HEK293 (cell line): ENCODE data around the gene SLIT2.

Source experiments
- BCL11B ChIP-seq: fragments of 450-650 bp; formaldehyde crosslinking; IDR thresholded peaks from 2 replicates; pipeline ENCODE4 v1.5.1; 2016; ENCODE audit warnings: low read depth, missing biosample characterization, missing genetic modification characterization
- GLIS1 ChIP-seq: fragments of 450-650 bp; formaldehyde crosslinking; IDR thresholded peaks from 2 replicates; pipeline ENCODE4 v1.5.1; 2016; ENCODE audit warnings: missing biosample characterization, missing genetic modification characterization
- HOXA7 ChIP-seq: sonication (generic); formaldehyde crosslinking; IDR thresholded peaks from 2 replicates; pipeline ENCODE4 v1.8.1; 2022; ENCODE audit warnings: missing genetic modification reagents, borderline replicate concordance
- RBAK ChIP-seq: fragments of 450-650 bp; formaldehyde crosslinking; IDR thresholded peaks from 2 replicates; pipeline ENCODE4 v1.5.1; 2016; ENCODE audit warnings: missing biosample characterization, missing genetic modification characterization
- SP3 ChIP-seq: fragments of 450-650 bp; formaldehyde crosslinking; IDR thresholded peaks from 2 replicates; pipeline ENCODE4 v1.5.1; 2016; ENCODE audit warnings: missing biosample characterization, missing genetic modification characterization
- WT1 ChIP-seq: fragments of 450-650 bp; formaldehyde crosslinking; IDR thresholded peaks from 2 replicates; pipeline ENCODE4 v1.5.1; 2016; ENCODE audit warnings: missing biosample characterization, missing genetic modification characterization
- ZEB2 ChIP-seq: fragments of 450-650 bp; formaldehyde crosslinking; IDR thresholded peaks from 2 replicates; pipeline ENCODE4 v1.5.1; 2016; ENCODE audit warnings: missing biosample characterization, missing genetic modification characterization
- ZNF202 ChIP-seq: fragments of 450-650 bp; formaldehyde crosslinking; IDR thresholded peaks from 2 replicates; pipeline ENCODE4 v1.5.1; 2016; ENCODE audit warnings: missing biosample characterization, missing genetic modification characterization, borderline replicate concordance
- ZNF292 ChIP-seq: fragments of 450-650 bp; formaldehyde crosslinking; IDR thresholded peaks from 2 replicates; pipeline ENCODE4 v1.5.1; 2016; ENCODE audit warnings: low read depth, missing biosample characterization, missing genetic modification characterization, borderline replicate concordance
- ZNF341 ChIP-seq: fragments of 450-650 bp; formaldehyde crosslinking; IDR thresholded peaks from 2 replicates; pipeline ENCODE4; 2016; ENCODE audit warnings: low read depth, missing biosample characterization, missing genetic modification characterization
- ZNF37A ChIP-seq: fragments of 450-650 bp; IDR thresholded peaks from 2 replicates; pipeline ENCODE4 v1.5.1; 2018; ENCODE audit warnings: missing biosample characterization, missing genetic modification characterization
- ZNF394 ChIP-seq: fragments of 450-650 bp; formaldehyde crosslinking; IDR thresholded peaks from 2 replicates; pipeline ENCODE4 v1.5.1; 2016; ENCODE audit warnings: missing biosample characterization, missing genetic modification characterization, mild to moderate bottlenecking, moderate library complexity, borderline replicate concordance
- ZNF629 ChIP-seq: fragments of 450-650 bp; formaldehyde crosslinking; IDR thresholded peaks from 2 replicates; pipeline ENCODE4 v1.5.1; 2017; ENCODE audit warnings: missing biosample characterization, missing genetic modification characterization
- ZNF677 ChIP-seq: fragments of 450-650 bp; IDR thresholded peaks from 2 replicates; pipeline ENCODE4 v1.5.0; 2018; ENCODE audit warnings: missing biosample characterization, mild to moderate bottlenecking, missing genetic modification characterization, moderate library complexity
- ZNF701 ChIP-seq: fragments of 450-650 bp; formaldehyde crosslinking; IDR thresholded peaks from 2 replicates; pipeline ENCODE4 v1.5.1; 2016; ENCODE audit warnings: missing biosample characterization, missing genetic modification characterization
- ZNF837 ChIP-seq: fragments of 450-650 bp; formaldehyde crosslinking; IDR thresholded peaks from 2 replicates; pipeline ENCODE4 v1.5.1; 2016; ENCODE audit warnings: missing biosample characterization, missing genetic modification characterization
- ZSCAN30 ChIP-seq: fragments of 450-650 bp; IDR thresholded peaks from 2 replicates; pipeline ENCODE4 v1.5.1; 2018; ENCODE audit warnings: missing biosample characterization, mild to moderate bottlenecking, missing genetic modification characterization, moderate library complexity
- TF ChIP-seq, protein P1 (sequence below): fragments of 450-650 bp; formaldehyde crosslinking; IDR thresholded peaks from 2 replicates; pipeline ENCODE4 v1.5.1; 2016; ENCODE audit warnings: missing biosample characterization, missing genetic modification characterization
- TF ChIP-seq, protein P2 (sequence below): fragments of 450-650 bp; formaldehyde crosslinking; IDR thresholded peaks from 2 replicates; pipeline ENCODE4 v1.5.1; 2017; ENCODE audit warnings: missing biosample characterization, missing genetic modification characterization
- TF ChIP-seq, protein P3 (sequence below): fragments of 450-650 bp; formaldehyde crosslinking; IDR thresholded peaks from 2 replicates; pipeline ENCODE4 v1.5.1; 2016; ENCODE audit warnings: missing biosample characterization, missing genetic modification characterization
- TF ChIP-seq, protein P4 (sequence below): fragments of 450-650 bp; formaldehyde crosslinking; IDR thresholded peaks from 2 replicates; pipeline ENCODE4 v1.5.1; 2017; ENCODE audit warnings: missing biosample characterization, missing genetic modification characterization
- TF ChIP-seq, protein P5 (sequence below): fragments of 450-650 bp; formaldehyde crosslinking; IDR thresholded peaks from 2 replicates; pipeline ENCODE4 v1.5.1; 2016; ENCODE audit warnings: missing biosample characterization, missing genetic modification characterization, low read depth
- TF ChIP-seq, protein P6 (sequence below): fragments of 450-650 bp; IDR thresholded peaks from 2 replicates; pipeline ENCODE4 v1.5.1; 2018; ENCODE audit warnings: missing biosample characterization, mild to moderate bottlenecking, missing genetic modification characterization
- TF ChIP-seq, protein P7 (sequence below): fragments of 450-650 bp; formaldehyde crosslinking; IDR thresholded peaks from 2 replicates; pipeline ENCODE4 v1.5.1; 2016; ENCODE audit warnings: missing biosample characterization, missing genetic modification characterization

The SLIT2 gene

DNA sequence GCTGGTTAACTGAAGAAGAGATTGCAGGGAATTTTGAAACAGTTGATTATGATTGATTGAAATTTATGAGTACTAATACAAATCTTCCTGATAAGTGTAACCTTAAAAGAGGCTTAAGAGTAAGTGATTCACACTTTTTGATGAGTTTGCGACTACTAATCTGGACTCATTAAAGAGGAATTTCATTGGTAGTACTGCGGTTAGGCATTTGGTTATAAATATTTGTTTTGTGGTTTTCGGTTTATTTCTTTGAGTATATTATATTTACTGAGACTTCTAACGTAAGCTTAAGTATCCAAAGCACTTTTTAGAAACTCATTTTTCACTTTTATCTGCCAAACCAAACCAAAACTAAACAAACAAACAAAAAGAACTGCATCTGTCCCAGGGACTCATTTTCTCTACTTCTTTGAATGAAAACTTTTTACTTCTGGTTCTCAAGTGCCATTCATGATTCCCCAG lies 20.7 kb downstream of the SLIT2 start (continued):
- TF ChIP-seq ZSCAN30: no peak
- TF ChIP-seq ZNF837: no peak
- no peak for TF ChIP-seq ZNF202 (tag by site-specific recombination)
- TF ChIP-seq ZNF629: peak; percentile 74
- TF ChIP-seq, protein P1, sequence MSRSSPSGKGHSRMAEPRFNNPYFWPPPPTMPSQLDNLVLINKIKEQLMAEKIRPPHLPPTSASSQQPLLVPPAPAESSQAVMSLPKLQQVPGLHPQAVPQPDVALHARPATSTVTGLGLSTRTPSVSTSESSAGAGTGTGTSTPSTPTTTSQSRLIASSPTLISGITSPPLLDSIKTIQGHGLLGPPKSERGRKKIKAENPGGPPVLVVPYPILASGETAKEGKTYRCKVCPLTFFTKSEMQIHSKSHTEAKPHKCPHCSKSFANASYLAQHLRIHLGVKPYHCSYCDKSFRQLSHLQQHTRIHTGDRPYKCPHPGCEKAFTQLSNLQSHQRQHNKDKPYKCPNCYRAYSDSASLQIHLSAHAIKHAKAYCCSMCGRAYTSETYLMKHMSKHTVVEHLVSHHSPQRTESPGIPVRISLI (tag by site-specific recombination): peak; percentile 68; the same call in 1 of the 2 replicates
- peak; percentile 32; the same call in 1 of the 2 replicates for TF ChIP-seq ZNF394 (tag by site-specific recombination)
- TF ChIP-seq ZNF292: no peak
- TF ChIP-seq, protein P2, sequence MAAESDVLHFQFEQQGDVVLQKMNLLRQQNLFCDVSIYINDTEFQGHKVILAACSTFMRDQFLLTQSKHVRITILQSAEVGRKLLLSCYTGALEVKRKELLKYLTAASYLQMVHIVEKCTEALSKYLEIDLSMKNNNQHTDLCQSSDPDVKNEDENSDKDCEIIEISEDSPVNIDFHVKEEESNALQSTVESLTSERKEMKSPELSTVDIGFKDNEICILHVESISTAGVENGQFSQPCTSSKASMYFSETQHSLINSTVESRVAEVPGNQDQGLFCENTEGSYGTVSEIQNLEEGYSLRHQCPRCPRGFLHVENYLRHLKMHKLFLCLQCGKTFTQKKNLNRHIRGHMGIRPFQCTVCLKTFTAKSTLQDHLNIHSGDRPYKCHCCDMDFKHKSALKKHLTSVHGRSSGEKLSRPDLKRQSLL: no peak
- TF ChIP-seq SP3 (tag by site-specific recombination): 0 out of 2 replicates have a peak, but pooled peaks have one; percentile 21
- no peak for TF ChIP-seq RBAK (tag by site-specific recombination)
- TF ChIP-seq ZNF677: no peak
- TF ChIP-seq, protein P3, sequence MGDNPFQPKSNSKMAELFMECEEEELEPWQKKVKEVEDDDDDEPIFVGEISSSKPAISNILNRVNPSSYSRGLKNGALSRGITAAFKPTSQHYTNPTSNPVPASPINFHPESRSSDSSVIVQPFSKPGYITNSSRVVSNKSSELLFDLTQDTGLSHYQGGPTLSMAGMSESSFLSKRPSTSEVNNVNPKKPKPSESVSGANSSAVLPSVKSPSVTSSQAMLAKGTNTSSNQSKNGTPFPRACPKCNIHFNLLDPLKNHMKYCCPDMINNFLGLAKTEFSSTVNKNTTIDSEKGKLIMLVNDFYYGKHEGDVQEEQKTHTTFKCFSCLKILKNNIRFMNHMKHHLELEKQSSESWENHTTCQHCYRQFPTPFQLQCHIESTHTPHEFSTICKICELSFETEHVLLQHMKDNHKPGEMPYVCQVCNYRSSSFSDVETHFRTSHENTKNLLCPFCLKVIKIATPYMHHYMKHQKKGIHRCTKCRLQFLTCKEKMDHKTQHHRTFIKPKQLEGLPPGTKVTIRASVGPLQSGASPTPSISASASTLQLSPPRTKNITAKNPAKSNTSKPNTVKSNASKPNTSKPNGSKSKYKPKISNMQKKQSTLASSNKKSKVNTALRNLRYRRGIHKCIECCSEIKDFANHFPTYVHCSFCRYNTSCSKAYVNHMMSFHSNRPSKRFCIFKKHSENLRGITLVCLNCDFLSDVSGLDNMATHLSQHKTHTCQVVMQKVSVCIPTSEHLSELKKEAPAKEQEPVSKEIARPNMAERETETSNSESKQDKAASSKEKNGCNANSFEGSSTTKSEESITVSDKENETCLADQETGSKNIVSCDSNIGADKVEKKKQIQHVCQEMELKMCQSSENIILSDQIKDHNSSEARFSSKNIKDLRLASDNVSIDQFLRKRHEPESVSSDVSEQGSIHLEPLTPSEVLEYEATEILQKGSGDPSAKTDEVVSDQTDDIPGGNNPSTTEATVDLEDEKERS (tag by site-specific recombination): no peak
- TF ChIP-seq ZNF701 (tag by site-specific recombination): no peak
- peak; percentile 85 for TF ChIP-seq WT1 (tag by site-specific recombination)
- TF ChIP-seq GLIS1 (tag by site-specific recombination): no peak
- peak; percentile 78; the same call in 1 of the 2 replicates for TF ChIP-seq BCL11B (tag by site-specific recombination)
- TF ChIP-seq, protein P4, sequence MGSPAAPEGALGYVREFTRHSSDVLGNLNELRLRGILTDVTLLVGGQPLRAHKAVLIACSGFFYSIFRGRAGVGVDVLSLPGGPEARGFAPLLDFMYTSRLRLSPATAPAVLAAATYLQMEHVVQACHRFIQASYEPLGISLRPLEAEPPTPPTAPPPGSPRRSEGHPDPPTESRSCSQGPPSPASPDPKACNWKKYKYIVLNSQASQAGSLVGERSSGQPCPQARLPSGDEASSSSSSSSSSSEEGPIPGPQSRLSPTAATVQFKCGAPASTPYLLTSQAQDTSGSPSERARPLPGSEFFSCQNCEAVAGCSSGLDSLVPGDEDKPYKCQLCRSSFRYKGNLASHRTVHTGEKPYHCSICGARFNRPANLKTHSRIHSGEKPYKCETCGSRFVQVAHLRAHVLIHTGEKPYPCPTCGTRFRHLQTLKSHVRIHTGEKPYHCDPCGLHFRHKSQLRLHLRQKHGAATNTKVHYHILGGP: peak; percentile 85
- TF ChIP-seq, protein P5, sequence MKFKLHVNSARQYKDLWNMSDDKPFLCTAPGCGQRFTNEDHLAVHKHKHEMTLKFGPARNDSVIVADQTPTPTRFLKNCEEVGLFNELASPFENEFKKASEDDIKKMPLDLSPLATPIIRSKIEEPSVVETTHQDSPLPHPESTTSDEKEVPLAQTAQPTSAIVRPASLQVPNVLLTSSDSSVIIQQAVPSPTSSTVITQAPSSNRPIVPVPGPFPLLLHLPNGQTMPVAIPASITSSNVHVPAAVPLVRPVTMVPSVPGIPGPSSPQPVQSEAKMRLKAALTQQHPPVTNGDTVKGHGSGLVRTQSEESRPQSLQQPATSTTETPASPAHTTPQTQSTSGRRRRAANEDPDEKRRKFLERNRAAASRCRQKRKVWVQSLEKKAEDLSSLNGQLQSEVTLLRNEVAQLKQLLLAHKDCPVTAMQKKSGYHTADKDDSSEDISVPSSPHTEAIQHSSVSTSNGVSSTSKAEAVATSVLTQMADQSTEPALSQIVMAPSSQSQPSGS (tag by site-specific recombination): 0 out of 2 replicates have a peak, but pooled peaks have one; percentile 4
- no peak for TF ChIP-seq ZNF341
- TF ChIP-seq ZEB2 (tag by site-specific recombination): peak; percentile 80
- TF ChIP-seq, protein P6, sequence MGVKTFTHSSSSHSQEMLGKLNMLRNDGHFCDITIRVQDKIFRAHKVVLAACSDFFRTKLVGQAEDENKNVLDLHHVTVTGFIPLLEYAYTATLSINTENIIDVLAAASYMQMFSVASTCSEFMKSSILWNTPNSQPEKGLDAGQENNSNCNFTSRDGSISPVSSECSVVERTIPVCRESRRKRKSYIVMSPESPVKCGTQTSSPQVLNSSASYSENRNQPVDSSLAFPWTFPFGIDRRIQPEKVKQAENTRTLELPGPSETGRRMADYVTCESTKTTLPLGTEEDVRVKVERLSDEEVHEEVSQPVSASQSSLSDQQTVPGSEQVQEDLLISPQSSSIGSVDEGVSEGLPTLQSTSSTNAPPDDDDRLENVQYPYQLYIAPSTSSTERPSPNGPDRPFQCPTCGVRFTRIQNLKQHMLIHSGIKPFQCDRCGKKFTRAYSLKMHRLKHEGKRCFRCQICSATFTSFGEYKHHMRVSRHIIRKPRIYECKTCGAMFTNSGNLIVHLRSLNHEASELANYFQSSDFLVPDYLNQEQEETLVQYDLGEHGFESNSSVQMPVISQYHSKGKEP (tag by site-specific recombination): no peak; the same call in 1 of the 2 replicates
- TF ChIP-seq ZNF37A (tag by site-specific recombination): no peak
- TF ChIP-seq, protein P7, sequence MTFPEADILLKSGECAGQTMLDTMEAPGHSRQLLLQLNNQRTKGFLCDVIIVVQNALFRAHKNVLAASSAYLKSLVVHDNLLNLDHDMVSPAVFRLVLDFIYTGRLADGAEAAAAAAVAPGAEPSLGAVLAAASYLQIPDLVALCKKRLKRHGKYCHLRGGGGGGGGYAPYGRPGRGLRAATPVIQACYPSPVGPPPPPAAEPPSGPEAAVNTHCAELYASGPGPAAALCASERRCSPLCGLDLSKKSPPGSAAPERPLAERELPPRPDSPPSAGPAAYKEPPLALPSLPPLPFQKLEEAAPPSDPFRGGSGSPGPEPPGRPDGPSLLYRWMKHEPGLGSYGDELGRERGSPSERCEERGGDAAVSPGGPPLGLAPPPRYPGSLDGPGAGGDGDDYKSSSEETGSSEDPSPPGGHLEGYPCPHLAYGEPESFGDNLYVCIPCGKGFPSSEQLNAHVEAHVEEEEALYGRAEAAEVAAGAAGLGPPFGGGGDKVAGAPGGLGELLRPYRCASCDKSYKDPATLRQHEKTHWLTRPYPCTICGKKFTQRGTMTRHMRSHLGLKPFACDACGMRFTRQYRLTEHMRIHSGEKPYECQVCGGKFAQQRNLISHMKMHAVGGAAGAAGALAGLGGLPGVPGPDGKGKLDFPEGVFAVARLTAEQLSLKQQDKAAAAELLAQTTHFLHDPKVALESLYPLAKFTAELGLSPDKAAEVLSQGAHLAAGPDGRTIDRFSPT (tag by site-specific recombination): peak; percentile 66
- TF ChIP-seq HOXA7 (CRISPR knock-in tag): no peak
